ENCODE data around the gene HRH2. TPM values are rescaled to one million over a fixed set of nuclear protein-coding genes. Genes with fewer than 3 reads are reported as not detected.

HRH2 gene
- total RNA-seq, 2 experiments from 2014 or later = 23.2 to 24.5 TPM

- Mint-ChIP-seq H3K27ac (no peak overlapping the region), H3K9me3 (no peaks in the 10 kb centered on the region), H3K4me3 (no peak overlapping the region), H3K36me3 (ENCODE audit: low read depth) (peaks cover 32% of the 10 kb centered on the region), H3K4me1 (ENCODE audit: low read depth) (peaks cover 24% of the 10 kb centered on the region), H3K27me3 (no peaks in the 10 kb centered on the region)
- ATAC-seq = no peak
- DNase-seq = no peak
- ChIA-PET CTCF (interaction anchor here (1.0 to 7.8 kb wide), 5 partner anchors 11 to 153 kb away, joined by 3 to 89 read pairs (median 5); no protein-coding TSS in a partner anchor), POLR2A (interaction anchor here (1.0 to 1.2 kb wide), 2 partner anchors 12 to 15 kb away, joined by 3 to 6 read pairs; no protein-coding TSS in a partner anchor)
- no peak for TF ChIP-seq CTCF (IDR thresholded peaks at IDR 0.05)
- intact Hi-C loops (cut with micrococcal nuclease) = no loop called here
Measured at GRCh38 chr5:175688352-175689146, 30.7 kb downstream of the HRH2 start.

- peaks cover 26% of the 10 kb centered on the region for H3K4me1 Mint-ChIP-seq (ENCODE audit: low read depth)
- no peaks in the 10 kb centered on the region for H3K9me3 Mint-ChIP-seq
- no peak overlapping the region for H3K27ac Mint-ChIP-seq
- no peak for DNase-seq
- POLR2A ChIA-PET = interaction anchor here (0.6 to 1.2 kb wide), 3 partner anchors 12 to 120 kb away, joined by 3 to 6 read pairs (median 5); no protein-coding TSS in a partner anchor
- intact Hi-C loops (cut with micrococcal nuclease) = no loop called here
- TF ChIP-seq CTCF (IDR thresholded peaks at IDR 0.05) = no peak
- CTCF ChIA-PET = interaction anchor here (1.0 to 7.8 kb wide), 7 partner anchors 10 to 154 kb away, joined by 3 to 89 read pairs (median 5); no protein-coding TSS in a partner anchor
- ATAC-seq = no peak
- H3K4me3 Mint-ChIP-seq = no peak overlapping the region
- no peaks in the 10 kb centered on the region for H3K27me3 Mint-ChIP-seq
- H3K36me3 Mint-ChIP-seq (ENCODE audit: low read depth) = peaks cover 25% of the 10 kb centered on the region
Measured at GRCh38 chr5:175689147-175689991, 31.5 kb downstream of the HRH2 start.

DNA sequence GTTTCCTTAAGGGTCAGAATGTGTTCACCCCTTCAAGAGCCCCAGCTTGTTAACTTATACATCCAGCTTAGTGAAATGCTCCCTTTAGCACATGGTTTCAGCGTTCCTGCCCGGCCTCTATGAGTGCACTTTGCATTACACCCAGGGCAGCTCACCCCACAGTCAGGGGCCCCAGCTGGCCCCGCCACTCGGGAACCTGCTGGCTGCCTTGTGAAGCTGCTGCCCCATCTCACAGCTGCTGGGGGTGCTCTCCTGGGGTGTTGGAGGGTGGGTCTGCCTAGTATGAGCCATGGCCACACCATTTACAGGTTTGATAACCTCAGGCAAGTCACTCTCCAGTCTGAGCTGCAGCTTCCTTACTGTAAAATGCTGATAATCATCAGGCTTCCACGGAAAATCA lies 32.2 kb downstream of the HRH2 start:
- H3K27ac Mint-ChIP-seq = no peak overlapping the region
- H3K9me3 Mint-ChIP-seq = no peaks in the 10 kb centered on the region
- no peaks in the 10 kb centered on the region for H3K27me3 Mint-ChIP-seq
- ChIA-PET POLR2A (interaction anchor here (1.0 to 1.2 kb wide), 2 partner anchors 11 to 16 kb away, joined by 3 to 6 read pairs; no protein-coding TSS in a partner anchor), CTCF (interaction anchor here (1.0 to 7.8 kb wide), 8 partner anchors 11 to 155 kb away, joined by 3 to 89 read pairs (median 4); no protein-coding TSS in a partner anchor)
- no peak for ATAC-seq
- intact Hi-C loops (cut with micrococcal nuclease) = no loop called here
- H3K4me1 Mint-ChIP-seq (ENCODE audit: low read depth) = peaks cover 31% of the 10 kb centered on the region
- DNase-seq = no peak
- no peak for TF ChIP-seq CTCF (IDR thresholded peaks at IDR 0.05)
- H3K4me3 Mint-ChIP-seq = no peak overlapping the region
- H3K36me3 Mint-ChIP-seq (ENCODE audit: low read depth) = peaks cover 19% of the 10 kb centered on the region

GRCh38 chr5:175690586-175690985 lies 32.7 kb downstream of the HRH2 start:
- Mint-ChIP-seq H3K36me3 (ENCODE audit: low read depth) (peaks cover 19% of the 10 kb centered on the region), H3K4me1 (ENCODE audit: low read depth) (peaks cover 35% of the 10 kb centered on the region), H3K27ac (peak overlapping the region; percentile 4), H3K4me3 (no peak overlapping the region), H3K27me3 (no peaks in the 10 kb centered on the region), H3K9me3 (no peaks in the 10 kb centered on the region)
- ChIA-PET CTCF (interaction anchor here (1.1 to 7.8 kb wide), 5 partner anchors 11 to 155 kb away, joined by 3 to 89 read pairs (median 9); no protein-coding TSS in a partner anchor), POLR2A (interaction anchor here (0.6 kb wide), 1 partner anchor 36 kb away, joined by 3 read pairs; no protein-coding TSS in a partner anchor)
- DNase-seq (no peak), ATAC-seq (no peak)
- TF ChIP-seq CTCF (IDR thresholded peaks at IDR 0.05) = no peak
- intact Hi-C loops (cut with micrococcal nuclease) = no loop called here
